H9 (cell line): Measurements from ENCODE around the gene HMGB4. TPM values are rescaled to one million over a fixed set of nuclear protein-coding genes. Genes with fewer than 3 reads are reported as not detected.

ENCODE experiments used
- DNase-seq: peaks from one replicate; pipeline ENCODE4 v3.0.0-alpha.2; 2017
- H2AFZ ChIP-seq: one replicate; pipeline ENCODE4 v1.6.1; 2013; ENCODE audit warnings: mild to moderate bottlenecking, low read length, control low read depth, moderate library complexity
- H2AK5ac ChIP-seq: 2 replicates; pipeline ENCODE4 v1.6.1; 2013; ENCODE audit warnings: low read length, control low read depth, mixed read lengths; ENCODE audit not compliant: insufficient read length
- H2BK120ac ChIP-seq: one replicate; pipeline ENCODE4 v1.6.1; 2013; ENCODE audit warnings: low read depth, mild to moderate bottlenecking, low read length, control low read depth, inconsistent platforms; ENCODE audit not compliant: poor library complexity, severe bottlenecking
- H2BK12ac ChIP-seq: 2 replicates; pipeline ENCODE4 v1.6.1; 2013; ENCODE audit warnings: low read length, control low read depth, mixed read lengths, low read depth; ENCODE audit not compliant: insufficient read length
- H2BK15ac ChIP-seq: 2 replicates; pipeline ENCODE4 v1.6.1; 2013; ENCODE audit warnings: low read depth, low read length, control low read depth
- H2BK20ac ChIP-seq: one replicate; pipeline ENCODE4 v1.6.1; 2013; ENCODE audit warnings: low read depth, mild to moderate bottlenecking, low read length, control low read depth, inconsistent platforms; ENCODE audit not compliant: poor library complexity, severe bottlenecking
- H2BK5ac ChIP-seq: 2 replicates; pipeline ENCODE4 v1.6.1; 2013; ENCODE audit warnings: low read length, control low read depth, mixed read lengths; ENCODE audit not compliant: insufficient read length
- H3K14ac ChIP-seq: 2 replicates; pipeline ENCODE4 v1.6.1; 2013; ENCODE audit warnings: low read length, control low read depth; ENCODE audit not compliant: insufficient read depth
- H3K18ac ChIP-seq: 2 replicates; pipeline ENCODE4 v1.6.1; 2013; ENCODE audit warnings: low read depth, mild to moderate bottlenecking, mixed read lengths, low read length, control low read depth; ENCODE audit not compliant: insufficient read length
- H3K23ac ChIP-seq: 2 replicates; pipeline ENCODE4 v1.6.1; 2013; ENCODE audit warnings: low read length, control low read depth, mixed read lengths, low read depth; ENCODE audit not compliant: insufficient read length
- H3K23me2 ChIP-seq: 2 replicates; pipeline ENCODE4 v1.6.1; 2013; ENCODE audit warnings: low read depth, mild to moderate bottlenecking, mixed read lengths, low read length, control low read depth; ENCODE audit not compliant: insufficient read length, poor library complexity, severe bottlenecking
- H3K27ac ChIP-seq: 2 replicates; pipeline ENCODE4 v1.5.1; 2013; ENCODE audit warnings: low read length, control low read depth, mixed read lengths, low read depth; ENCODE audit not compliant: insufficient read length
- H3K27me3 ChIP-seq: 2 replicates; pipeline ENCODE4 v1.6.1; 2013; ENCODE audit warnings: low read length, control low read depth, inconsistent platforms; ENCODE audit not compliant: insufficient read depth
- H3K4ac ChIP-seq: 2 replicates; pipeline ENCODE4 v1.6.1; 2013; ENCODE audit warnings: low read depth, mild to moderate bottlenecking, control low read depth, inconsistent platforms, low read length, moderate library complexity
- H3K4me1 ChIP-seq: 2 replicates; pipeline ENCODE4 v1.6.1; 2013; ENCODE audit warnings: low read length, control low read depth, inconsistent platforms; ENCODE audit not compliant: insufficient read depth
- H3K4me2 ChIP-seq: 2 replicates; pipeline ENCODE4 v1.6.1; 2013; ENCODE audit warnings: low read length, control low read depth, mixed read lengths; ENCODE audit not compliant: insufficient read length, insufficient read depth
- H3K56ac ChIP-seq: 2 replicates; pipeline ENCODE4 v1.6.1; 2013; ENCODE audit warnings: low read depth, mild to moderate bottlenecking, mixed read lengths, low read length, control low read depth; ENCODE audit not compliant: insufficient read length
- H3K79me1 ChIP-seq: 2 replicates; pipeline ENCODE4 v1.6.1; 2013; ENCODE audit warnings: low read depth, mild to moderate bottlenecking, moderate library complexity, low read length, control low read depth, inconsistent platforms; ENCODE audit not compliant: insufficient read depth, poor library complexity, severe bottlenecking
- H3K79me2 ChIP-seq: 2 replicates; pipeline ENCODE4 v1.6.1; 2013; ENCODE audit warnings: low read length, control low read depth, inconsistent platforms; ENCODE audit not compliant: insufficient read depth
- H3K9ac ChIP-seq: 2 replicates; pipeline ENCODE4 v1.6.1; 2013; ENCODE audit warnings: low read length, control low read depth, mixed read lengths; ENCODE audit not compliant: insufficient read length; ENCODE audit errors: extremely low read depth
- H3K9me3 ChIP-seq: one replicate; pipeline ENCODE4 v1.6.1; 2013; ENCODE audit warnings: low read depth, low read length, inconsistent platforms; ENCODE audit not compliant: control insufficient read depth
- H3T11ph ChIP-seq: one replicate; pipeline ENCODE4 v1.6.1; 2013; ENCODE audit warnings: mild to moderate bottlenecking, low read length, control low read depth, inconsistent platforms
- H4K20me1 ChIP-seq: one replicate; pipeline ENCODE4 v1.6.1; 2013; ENCODE audit not compliant: control insufficient read depth, insufficient read length, insufficient read depth
- H4K5ac ChIP-seq: 2 replicates; pipeline ENCODE4 v1.6.1; 2013; ENCODE audit warnings: low read depth, mild to moderate bottlenecking, mixed read lengths, low read length, control low read depth; ENCODE audit not compliant: insufficient read length
- H4K8ac ChIP-seq: replicated peaks from 2 replicates; pipeline ENCODE4 v1.6.1; 2013; ENCODE audit warnings: low read length, control low read depth, mixed read lengths, low read depth; ENCODE audit not compliant: insufficient read length
- H4K91ac ChIP-seq: 2 replicates; pipeline ENCODE4 v1.6.1; 2013; ENCODE audit warnings: low read depth, mild to moderate bottlenecking, moderate library complexity, mixed read lengths, low read length, control low read depth; ENCODE audit not compliant: insufficient read length
- H3K27ac Mint-ChIP-seq, 3 experiments: 2 replicates in 2 of 3; 3 replicates in 1 of 3; pipeline ENCODE4 v1.8.0; 2020 to 2021; ENCODE audit warnings: mixed read lengths in 3 of 3, mild to moderate bottlenecking in 1 of 3, moderate library complexity in 1 of 3
- H3K27me3 Mint-ChIP-seq: 2 replicates; pipeline ENCODE4 v1.8.0; 2021; ENCODE audit warnings: low read depth, mild to moderate bottlenecking, moderate library complexity, mixed read lengths
- H3K36me3 Mint-ChIP-seq, 3 experiments: 2 replicates in 2 of 3; 3 replicates in 1 of 3; pipeline ENCODE4 v1.8.0; 2020 to 2021; ENCODE audit warnings: low read depth in 3 of 3, mixed read lengths in 3 of 3; ENCODE audit not compliant: insufficient read depth in 1 of 3
- H3K4me1 Mint-ChIP-seq, 2 experiments: 2 replicates each; pipeline ENCODE4 v1.8.0; 2020; ENCODE audit warnings: mixed read lengths in 2 of 2
- H3K4me3 Mint-ChIP-seq, 2 experiments: 2 replicates in 1 of 2; 3 replicates in 1 of 2; pipeline ENCODE4 v1.8.0; 2020 to 2021; ENCODE audit warnings: mild to moderate bottlenecking in 2 of 2, mixed read lengths in 2 of 2, moderate library complexity in 1 of 2
- H3K9me3 Mint-ChIP-seq, 2 experiments: 2 replicates in 1 of 2; 3 replicates in 1 of 2; pipeline ENCODE4 v1.8.0; 2020; ENCODE audit warnings: mild to moderate bottlenecking in 2 of 2, mixed read lengths in 2 of 2, moderate library complexity in 1 of 2
- CTCF ChIP-seq: fragments of 200-600 bp; sonication (generic); conservative IDR thresholded peaks from 3 replicates; pipeline ENCODE4 v1.8.0; 2021; ENCODE audit warnings: antibody characterized with exemption, mild to moderate bottlenecking
- WGBS: extraction: QIAGEN DNeasy Blood & Tissue Kit; methylation state at CpG from one replicate; pipeline ENCODE4 v1.1.7; 2013; ENCODE audit warnings: missing lambda C conversion rate, low lambda C conversion rate, mixed read lengths; ENCODE audit not compliant: insufficient read length; ENCODE audit errors: extremely low coverage; 5-methylcytosine and 5-hydroxymethylcytosine counted together
- total RNA-seq: library from RNA; stranded (reverse); gene quantifications from 2 replicates; pipeline ENCODE4 v1.2.1, GENCODE V29; 2021

The HMGB4 gene
- total RNA-seq, 1 experiment from 2014 or later: not detected

GRCh38 chr1:33886496-33886895 is 22.6 kb downstream of the HMGB4 start:
- H3K4me2 ChIP-seq: no peak overlapping the region
- H2BK12ac ChIP-seq: no peak overlapping the region
- no peaks in the 10 kb centered on the region for H3K4me1 ChIP-seq
- H2BK15ac ChIP-seq: no peak overlapping the region
- no peaks in the 10 kb centered on the region for H4K20me1 ChIP-seq
- Mint-ChIP-seq H3K4me1 (peaks cover 7% of the 10 kb centered on the region in 2 experiments), H3K36me3 (peaks cover 0 to 2% (median 2%) of the 10 kb centered on the region in 3 experiments; a peak in 1 of 7 replicates), H3K4me3 (no peak overlapping the region), H3K27me3 (no peaks in the 10 kb centered on the region; the same call in 1 of the 2 replicates), H3K27ac (peak overlapping the region in 1 of 3 experiments; percentile 23; a peak in 1 of 7 replicates), H3K9me3 (peaks cover 3% of the 10 kb centered on the region in 2 experiments; a peak in 3 of 5 replicates)
- H3K9me3 ChIP-seq: no peaks in the 10 kb centered on the region
- no peaks in the 10 kb centered on the region for H3K23me2 ChIP-seq
- no peaks in the 10 kb centered on the region for H3K79me1 ChIP-seq
- H3K27ac ChIP-seq: no peak overlapping the region
- no CpG with 5 or more reads among the region's 5 CpGs for WGBS
- no peaks in the 10 kb centered on the region for H3K27me3 ChIP-seq
- no peak overlapping the region for H4K5ac ChIP-seq
- no peak overlapping the region for H3K23ac ChIP-seq
- H2AFZ ChIP-seq: no peak overlapping the region
- no peak for DNase-seq
- no peak overlapping the region for H2BK5ac ChIP-seq
- H2BK20ac ChIP-seq: no peak overlapping the region
- no peak overlapping the region for H3K18ac ChIP-seq
- no peak overlapping the region for H3K4ac ChIP-seq
- H3K14ac ChIP-seq: no peak overlapping the region
- H2AK5ac ChIP-seq: no peak overlapping the region
- no peak overlapping the region for H3T11ph ChIP-seq
- no peak for TF ChIP-seq CTCF
- no peak overlapping the region for H3K56ac ChIP-seq
- H3K9ac ChIP-seq: no peak overlapping the region
- no peaks in the 10 kb centered on the region for H3K79me2 ChIP-seq
- H4K91ac ChIP-seq: no peak overlapping the region
- no peak overlapping the region for H2BK120ac ChIP-seq
- H4K8ac ChIP-seq: no peak overlapping the region
